B cell (primary cell): ENCODE results near the gene CTNND1. TPM values are rescaled to one million over a fixed set of nuclear protein-coding genes. Genes with fewer than 3 reads are reported as not detected.
A peak's percentile ranks its signal among the peaks of the same experiment; 100 is the strongest.

Source experiments
- ATAC-seq: fragments of 200-7000 bp; cut with Tn5 transposase; one replicate; pipeline ENCODE4 v1.10.0; 2021; ENCODE audit warnings: low read depth, mild to moderate bottlenecking, moderate number of reproducible peaks, moderate library complexity
- CTCF ChIA-PET: fragments of 350-600 bp; sonication (Branson Sonifier 250); formaldehyde crosslinking; loops from one replicate; lab custom pipeline; 2021; ENCODE audit warnings: antibody characterized with exemption, inconsistent platforms; lab: Charles Lee
- POLR2A ChIA-PET: fragments of 350-600 bp; sonication (Branson Sonifier 250); formaldehyde crosslinking; loops from one replicate; lab custom pipeline; 2021; ENCODE audit warnings: antibody characterized with exemption; lab: Charles Lee
- DNase-seq: peaks from one replicate; pipeline ENCODE4 v3.0.0; 2013
- H2AFZ ChIP-seq: 2 replicates; pipeline ENCODE4 v1.6.1; 2012; ENCODE audit warnings: mild to moderate bottlenecking, low read depth, low read length; ENCODE audit not compliant: insufficient read depth, poor library complexity, severe bottlenecking
- H3K27ac ChIP-seq, 2 donors: 1 replicate in 1 of 2; 2 replicates in 1 of 2; pipeline ENCODE4 v1.5.1; 2012 to 2013; ENCODE audit warnings: low read length in 2 of 2, mild to moderate bottlenecking in 2 of 2, moderate library complexity in 1 of 2
- H3K27me3 ChIP-seq, 4 experiments: fragments of 200-600 bp in 1 of 4; sonication (generic) in 1 of 4; replicated peaks in 1 of 4; 1 replicate in 2 of 4; 2 replicates in 2 of 4; pipeline versions ENCODE4 v1.6.1 to v1.7.0; 2013 to 2016; ENCODE audit warnings: low read length in 3 of 4, mild to moderate bottlenecking in 2 of 4, mixed read lengths in 1 of 4, moderate library complexity in 1 of 4; ENCODE audit not compliant: insufficient read depth in 4 of 4, control insufficient read depth in 3 of 4; ENCODE audit errors: control extremely low read depth in 1 of 4
- H3K36me3 ChIP-seq, 2 experiments: replicated peaks in 1 of 2; 1 replicate in 1 of 2; 2 replicates in 1 of 2; pipeline versions ENCODE4 v1.6.1 to v1.7.1; 2013; ENCODE audit warnings: low read length in 1 of 2; ENCODE audit not compliant: insufficient read depth in 2 of 2, control insufficient read depth in 1 of 2; ENCODE audit errors: control extremely low read depth in 1 of 2, extremely low read depth in 1 of 2
- H3K4me1 ChIP-seq, 2 donors: fragments of 200-600 bp in 1 of 2; sonication (generic) in 1 of 2; 1 replicate in 1 of 2; 2 replicates in 1 of 2; pipeline versions ENCODE4 v1.5.1 to v1.6.1; 2013 to 2017; ENCODE audit warnings: low read length in 2 of 2; ENCODE audit not compliant: control insufficient read depth in 2 of 2, insufficient read depth in 2 of 2
- H3K4me2 ChIP-seq: replicated peaks from 2 replicates; pipeline ENCODE3; 2012; ENCODE audit warnings: mild to moderate bottlenecking, low read depth, low read length; ENCODE audit not compliant: poor library complexity, severe bottlenecking
- H3K4me3 ChIP-seq, 5 experiments: fragments of 200-600 bp in 1 of 5; sonication (generic) in 1 of 5; 1 replicate in 3 of 5; 2 replicates in 2 of 5; pipeline versions ENCODE4 v1.5.1 to v1.7.0; 2011 to 2016; ENCODE audit warnings: low read length in 4 of 5, mild to moderate bottlenecking in 4 of 5, low read depth in 2 of 5, control low read depth in 1 of 5, moderate library complexity in 1 of 5; ENCODE audit not compliant: insufficient read depth in 1 of 5; ENCODE audit errors: control extremely low read depth in 1 of 5, extremely low read depth in 1 of 5
- H3K79me2 ChIP-seq: fragments of 200-600 bp; sonication (generic); one replicate; pipeline ENCODE4 v1.6.0; 2016; ENCODE audit warnings: low read length; ENCODE audit not compliant: control insufficient read depth, insufficient read depth
- H3K9ac ChIP-seq: fragments of 200-600 bp; sonication (generic); 2 replicates; pipeline ENCODE4 v1.6.1; 2017; ENCODE audit warnings: mild to moderate bottlenecking, low read length, moderate library complexity
- H3K9me3 ChIP-seq, 3 donors: one replicate each; pipeline versions ENCODE4 v1.6.1 to v1.7.1; 2013; ENCODE audit warnings: low read length in 2 of 3; ENCODE audit not compliant: control insufficient read depth in 2 of 3, insufficient read depth in 1 of 3; ENCODE audit errors: control extremely low read depth in 1 of 3
- H4K20me1 ChIP-seq: 2 replicates; pipeline ENCODE4 v1.6.0; 2012; ENCODE audit warnings: mild to moderate bottlenecking, low read length; ENCODE audit not compliant: insufficient read depth, control insufficient read depth, poor library complexity, severe bottlenecking
- H3K27ac Mint-ChIP-seq: one replicate; pipeline ENCODE4 v1.8.0; 2021; ENCODE audit warnings: mixed read lengths
- H3K27me3 Mint-ChIP-seq: one replicate; pipeline ENCODE4 v1.8.0; 2021; ENCODE audit warnings: mixed read lengths
- H3K4me1 Mint-ChIP-seq: one replicate; pipeline ENCODE4 v1.8.0; 2021; ENCODE audit warnings: mixed read lengths
- H3K4me3 Mint-ChIP-seq: one replicate; pipeline ENCODE4 v1.8.0; 2021; ENCODE audit warnings: mixed read lengths
- H3K9me3 Mint-ChIP-seq: one replicate; pipeline ENCODE4 v1.8.0; 2022; ENCODE audit warnings: mixed read lengths; ENCODE audit not compliant: insufficient read depth
- CTCF ChIP-seq: fragments of 200-600 bp; IDR thresholded peaks from one replicate; pipeline ENCODE4 v1.8.0; 2022; ENCODE audit warnings: antibody characterized with exemption, mild to moderate bottlenecking
- EZH2 ChIP-seq: IDR thresholded peaks from 2 replicates; pipeline ENCODE4 v1.6.1; 2012; ENCODE audit warnings: borderline replicate concordance, low read depth, mild to moderate bottlenecking, moderate library complexity, low read length; ENCODE audit not compliant: insufficient read depth, poor library complexity, severe bottlenecking
- WGBS: methylation state at CpG from one replicate; pipeline ENCODE4 v1.1.5; 2013; ENCODE audit warnings: missing lambda C conversion rate; ENCODE audit not compliant: insufficient coverage; 5-methylcytosine and 5-hydroxymethylcytosine counted together
- intact Hi-C: fragments of 100-400 bp; cut with micrococcal nuclease; formaldehyde crosslinking; loops from one replicate; pipeline ENCODE4 v1.10.0; 2022
- polyA plus RNA-seq: library from polyadenylated mRNA; depleted of rRNA; stranded (reverse); fragments of >200 nt; gene quantifications from 2 replicates; pipeline ENCODE4 v1.2.3, GENCODE V29; 2012
- total RNA-seq, 2 donors: library from RNA; stranded (reverse); fragments of 120-200 nt in 1 of 2; gene quantifications; 1 replicate in 1 of 2; 2 replicates in 1 of 2; pipeline versions ENCODE4 v1.2.3 to v1.2.4, GENCODE V29; 2013 to 2022

CTNND1 gene
- total and polyA plus RNA-seq, 2 donors (not counting 1 experiment from before 2014, with no cell fraction given) = 12.1 to 54.4 TPM

DNA sequence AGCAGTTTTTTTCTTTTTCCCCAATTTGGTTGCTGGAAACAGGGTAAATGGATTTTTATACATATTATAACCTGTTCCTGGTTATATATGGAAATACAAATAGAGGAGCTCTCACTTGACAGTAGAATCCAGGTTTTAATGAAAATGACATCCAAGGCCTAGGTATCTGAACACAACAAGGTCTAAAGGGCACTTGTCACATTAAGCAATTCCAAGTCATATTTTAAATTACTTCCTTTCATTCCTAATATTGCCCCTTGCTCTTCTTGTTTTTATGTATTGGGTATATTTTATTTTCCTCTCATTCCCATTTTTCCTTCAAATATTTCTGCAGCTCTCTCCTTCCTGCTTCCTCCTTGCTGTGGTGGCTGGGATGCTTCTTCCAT lies 27.1 kb downstream of the CTNND1 start:
- DNase-seq (no peak), ATAC-seq (no peak)
- peak overlapping the region; percentile 34 for H3K4me2 ChIP-seq
- TF ChIP-seq EZH2 (no peak), CTCF (no peak)
- H3K4me1 ChIP-seq = peaks cover 80 to 83% of the 10 kb centered on the region in 2 donors
- H3K27ac Mint-ChIP-seq = no peak overlapping the region
- no peak overlapping the region for H3K27ac ChIP-seq
- POLR2A ChIA-PET = no interaction called here
- H3K36me3 ChIP-seq = peaks cover 0 to 5% of the 10 kb centered on the region in 2 experiments
- intact Hi-C loops = no loop called here
- no peak overlapping the region for H3K4me3 Mint-ChIP-seq
- H3K9me3 ChIP-seq = no peaks in the 10 kb centered on the region
- H3K27me3 Mint-ChIP-seq = no peaks in the 10 kb centered on the region
- H3K9me3 Mint-ChIP-seq = no peaks in the 10 kb centered on the region
- H2AFZ ChIP-seq = no peak overlapping the region
- H3K4me1 Mint-ChIP-seq = peaks cover 65% of the 10 kb centered on the region
- CTCF ChIA-PET = interaction anchor here (1.0 to 1.6 kb wide), 3 partner anchors 12 to 46 kb away, joined by 3 to 7 read pairs (median 4); partner anchors contain the start of gene BTBD18
- peaks cover 63% of the 10 kb centered on the region for H3K79me2 ChIP-seq
- no peaks in the 10 kb centered on the region for H3K27me3 ChIP-seq
- no peak overlapping the region for H3K4me3 ChIP-seq
- H3K9ac ChIP-seq = no peak overlapping the region
- no peaks in the 10 kb centered on the region for H4K20me1 ChIP-seq

- Histone ChIP-seq H3K4me3 (peak overlapping the region in 4 of 5 experiments; percentile 15 to 62 (median 42)), H4K20me1 (no peaks in the 10 kb centered on the region), H3K27me3 (no peaks in the 10 kb centered on the region), H3K27ac (peak overlapping the region; percentile 87 to 97), H3K4me2 (peak overlapping the region; percentile 86), H3K36me3 (peaks cover 4 to 8% of the 10 kb centered on the region in 2 experiments), H3K9me3 (no peaks in the 10 kb centered on the region), H3K9ac (peak overlapping the region; percentile 64), H3K4me1 (peaks cover 59 to 62% of the 10 kb centered on the region in 2 donors), H3K79me2 (peaks cover 50% of the 10 kb centered on the region), H2AFZ (no peak overlapping the region)
- TF ChIP-seq CTCF (no peak), EZH2 (no peak)
- no peak for DNase-seq
- H3K9me3 Mint-ChIP-seq = no peaks in the 10 kb centered on the region
- peak overlapping the region; percentile 93 for H3K27ac Mint-ChIP-seq
- 98% methylated on average over 15 of the region's 22 CpGs for WGBS
- intact Hi-C loops = loop anchor here (1.0 to 10.0 kb wide), 5 partner anchors 50 to 1363 kb away; partner anchors contain the start of genes MED19, SELENOH, TIMM10 and TMX2
- H3K4me3 Mint-ChIP-seq = peak overlapping the region; percentile 80
- ChIA-PET POLR2A (interaction anchor here (0.6 to 1.5 kb wide), 5 partner anchors 8 to 80 kb away, joined by 3 to 8 read pairs (median 3); partner anchors contain the start of genes CTNND1, MED19 and SELENOH), CTCF (interaction anchor here (1.0 to 3.3 kb wide), 4 partner anchors 9 to 50 kb away, joined by 3 to 13 read pairs (median 4); partner anchors contain the start of gene SELENOH)
- ATAC-seq = no peak
- H3K4me1 Mint-ChIP-seq = peaks cover 62% of the 10 kb centered on the region
- H3K27me3 Mint-ChIP-seq = no peaks in the 10 kb centered on the region
These were observed 29.9 kb downstream of the CTNND1 start for GRCh38 chr11:57791321-57792059.
